ENCODE measurements around the gene ZNF311.

ZNF311 gene

DNA sequence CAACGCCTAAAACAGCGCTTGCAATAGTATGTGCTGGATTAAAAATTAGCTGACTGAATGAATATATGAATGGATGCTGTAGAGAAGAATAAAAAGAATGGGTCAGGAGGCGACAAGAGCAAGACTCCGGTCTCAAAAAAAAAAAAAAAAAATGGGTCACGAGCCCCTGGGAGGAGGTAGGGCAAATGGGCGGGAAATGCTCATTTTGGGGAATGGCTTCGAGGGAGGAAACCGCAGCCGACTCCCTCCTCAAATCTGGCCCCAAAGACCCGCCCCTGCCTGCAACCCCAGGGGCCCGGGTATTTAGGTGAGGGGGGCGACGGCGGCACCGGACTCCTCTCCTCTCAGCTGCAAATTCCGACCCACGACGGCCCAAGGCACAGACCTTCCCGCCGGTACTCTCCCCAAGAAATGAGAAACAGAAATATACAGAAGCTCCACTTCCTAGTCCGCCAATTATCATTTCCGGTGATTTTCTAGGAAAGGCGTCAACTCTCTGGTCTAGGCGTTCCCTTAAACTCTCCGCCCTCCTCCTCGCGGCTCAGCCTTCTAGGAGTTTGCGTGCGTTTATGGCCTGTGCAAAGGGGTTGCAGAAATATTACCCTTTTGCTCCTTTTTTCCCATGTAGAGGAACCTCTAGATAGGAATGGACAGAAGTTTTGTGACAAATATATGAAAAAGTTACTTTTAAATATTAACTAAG lies at the start of gene ZNF311:
TSS of gene ZNF311 (minus strand) at position 133 of the 703 bp plus-strand sequence. CDS start 1,361 bp downstream, outside the sequence.
- peak; percentile 85 for DNase-seq (ENCODE audit: low spot score)

DNA sequence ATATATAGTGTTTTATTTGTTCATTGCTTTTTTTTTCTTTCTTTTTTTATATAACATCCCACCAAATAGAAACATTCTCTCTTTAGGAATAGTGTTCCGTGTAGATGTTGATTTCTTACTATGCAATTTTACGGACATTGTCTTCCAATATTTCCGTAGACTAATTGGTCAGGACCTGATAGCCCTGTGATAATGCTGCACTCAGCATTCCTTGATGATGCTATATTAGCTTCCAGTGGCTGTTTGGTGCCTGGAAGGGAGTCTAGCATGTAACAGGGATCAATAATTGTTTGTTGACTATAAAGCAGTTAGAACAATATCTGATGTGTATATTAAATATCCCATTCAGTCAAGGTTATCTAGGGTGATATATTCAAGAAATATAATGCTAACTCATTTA lies 46.6 kb upstream of the ZNF311 start:
- DNase-seq (ENCODE audit: low spot score): no peak

DNA sequence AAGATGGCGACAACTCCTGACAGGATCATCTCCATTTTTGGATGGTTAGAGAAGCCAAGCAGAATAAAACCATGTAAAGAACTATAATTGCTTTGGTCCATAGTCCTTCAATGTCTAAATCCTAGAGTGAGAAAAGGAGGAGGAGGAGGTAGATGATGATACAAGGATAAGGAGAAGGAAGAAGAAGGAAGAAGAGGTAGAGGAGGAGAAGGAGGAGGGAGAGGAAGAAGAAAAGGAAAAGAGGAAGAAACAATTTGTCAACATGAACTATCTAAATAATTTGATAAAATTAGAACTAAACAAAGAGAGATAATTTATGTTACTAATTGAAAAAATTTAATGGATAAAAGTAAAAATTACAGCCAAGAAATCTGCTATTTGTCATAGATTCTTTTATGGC lies 40.0 kb upstream of the ZNF311 start, which contains the start of gene OR2W1:
TSS of gene OR2W1 (minus strand) at position 101 of the 400 bp plus-strand sequence. CDS start at position 101, 0 bp downstream.
- DNase-seq (ENCODE audit: low spot score): no peak

DNA sequence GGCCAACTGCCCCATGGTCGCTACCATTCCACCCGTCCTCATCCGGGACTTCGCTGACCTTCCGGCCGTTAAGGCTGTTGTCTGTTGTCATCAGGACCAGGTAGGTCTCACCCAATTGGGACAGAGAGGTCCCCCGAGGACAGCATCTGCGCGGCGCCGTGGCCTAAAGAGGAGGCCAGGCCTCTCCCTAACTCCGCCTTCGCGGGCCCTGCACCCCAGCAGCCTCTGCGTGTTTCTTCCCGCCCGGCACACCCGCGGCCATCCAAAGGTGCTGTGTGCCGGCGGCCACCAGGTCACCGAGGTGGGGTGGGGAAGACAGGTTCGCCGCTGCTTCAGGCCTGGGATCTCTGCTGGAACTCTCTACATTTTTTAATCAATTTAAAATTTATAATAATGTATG lies 30.8 kb upstream of the ZNF311 start:
- no peak for DNase-seq (ENCODE audit: low spot score)

DNA sequence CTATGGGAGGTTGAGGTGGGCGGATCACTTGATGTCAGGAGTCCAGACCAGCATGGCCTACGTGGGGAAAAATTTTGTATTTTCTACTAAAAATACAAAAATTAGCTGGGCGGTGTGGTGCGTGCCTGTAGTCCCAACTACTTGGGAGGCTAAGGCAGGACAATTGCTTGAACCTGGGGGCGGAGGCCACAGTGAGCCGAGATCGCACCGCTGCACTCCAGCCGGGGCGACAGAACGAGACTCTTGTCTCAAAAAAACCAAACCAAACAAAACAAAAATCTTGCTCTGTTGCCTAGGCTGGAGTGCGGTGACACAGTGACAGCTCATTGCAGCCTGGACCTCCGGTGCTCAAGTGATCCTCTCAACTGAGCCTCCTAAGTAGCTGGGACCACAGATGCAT lies 23.7 kb upstream of the ZNF311 start:
- DNase-seq (ENCODE audit: low spot score): no peak

DNA sequence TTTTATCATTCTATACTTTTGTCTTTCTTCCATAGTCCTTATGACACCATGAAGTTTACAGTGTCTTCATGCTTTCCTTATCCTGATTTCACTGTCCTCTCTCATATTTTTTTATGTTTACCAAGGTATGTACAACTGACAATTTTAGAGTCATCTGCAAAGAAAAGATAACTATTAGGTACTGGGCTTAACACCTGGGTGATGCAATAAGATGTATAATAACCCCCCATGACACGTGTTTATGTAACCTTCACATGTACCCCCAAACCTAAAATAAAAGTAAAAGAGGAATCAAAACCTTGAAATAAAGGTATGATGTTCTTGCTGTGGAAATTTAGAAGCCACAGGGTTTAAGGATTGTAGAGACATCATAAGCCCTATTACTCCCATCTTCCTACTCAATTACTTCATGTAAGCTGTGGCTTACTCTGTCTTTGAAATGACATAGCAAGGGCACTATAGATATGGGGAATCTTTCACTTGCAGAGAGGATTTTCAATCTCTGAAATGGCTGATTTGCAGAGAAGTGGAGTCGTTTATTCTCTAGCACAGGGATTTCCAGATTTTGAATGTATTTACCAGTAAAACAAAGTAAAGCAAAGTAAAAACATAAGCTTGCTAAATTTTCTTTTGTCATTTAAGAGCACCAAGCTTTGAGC lies 20.9 kb upstream of the ZNF311 start:
- no peak for DNase-seq (ENCODE audit: low spot score)

DNA sequence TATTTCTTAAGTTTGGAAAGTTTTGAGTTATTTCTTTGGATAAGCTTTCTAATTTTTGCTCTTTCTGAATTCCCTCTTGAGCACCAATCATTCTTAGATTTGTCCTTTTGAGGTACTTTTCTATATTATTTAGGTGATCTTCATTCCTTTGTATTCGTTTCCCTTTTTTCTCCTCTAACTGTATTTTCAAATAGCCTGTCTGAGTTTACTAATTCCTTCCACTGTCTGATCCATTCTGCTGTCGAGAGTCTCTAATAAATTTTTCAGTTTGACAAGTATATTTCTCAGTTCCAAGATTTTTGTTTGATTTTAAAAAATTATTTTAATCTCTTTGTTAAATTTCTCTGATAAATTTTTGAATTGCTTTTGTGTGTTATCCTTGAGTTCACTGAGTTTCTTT lies 16.3 kb upstream of the ZNF311 start:
- DNase-seq (ENCODE audit: low spot score): no peak

DNA sequence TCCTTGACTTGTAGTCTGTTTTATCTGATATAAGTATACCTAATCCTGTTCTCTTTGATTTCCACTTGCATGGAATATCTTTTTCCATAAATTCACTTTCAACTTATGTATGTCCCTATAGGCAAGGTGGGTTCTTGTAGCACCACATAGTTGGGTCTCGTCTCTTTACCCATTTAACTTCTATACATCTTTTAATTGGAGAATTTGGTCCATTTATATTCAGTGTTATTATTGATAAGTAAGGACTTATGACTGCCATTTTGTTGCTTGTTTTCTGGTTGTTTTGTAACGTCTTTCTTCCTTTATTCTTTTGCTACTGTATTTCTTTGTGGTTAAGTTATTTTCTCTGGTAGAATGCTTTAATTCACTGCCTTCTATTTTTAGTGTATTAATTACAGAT lies 14.5 kb upstream of the ZNF311 start:
- no peak for DNase-seq (ENCODE audit: low spot score)

DNA sequence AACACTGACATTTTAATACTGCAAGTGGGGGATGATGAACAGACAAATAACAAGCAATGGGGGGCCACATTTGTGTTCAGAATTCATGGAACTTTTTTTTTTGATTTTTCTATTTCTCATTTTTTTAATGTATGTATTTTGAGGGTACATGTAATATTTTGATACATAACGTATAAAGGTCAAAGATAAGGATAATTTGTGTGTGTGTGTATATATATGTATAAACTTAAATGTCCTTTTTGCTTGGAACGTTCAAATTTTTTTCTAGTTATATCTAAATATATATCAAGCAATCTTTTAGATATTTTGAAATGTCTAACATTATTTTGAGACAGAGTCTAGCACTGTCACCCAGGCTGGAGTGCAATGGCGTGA lies 12.3 kb upstream of the ZNF311 start:
- DNase-seq (ENCODE audit: low spot score): no peak

DNA sequence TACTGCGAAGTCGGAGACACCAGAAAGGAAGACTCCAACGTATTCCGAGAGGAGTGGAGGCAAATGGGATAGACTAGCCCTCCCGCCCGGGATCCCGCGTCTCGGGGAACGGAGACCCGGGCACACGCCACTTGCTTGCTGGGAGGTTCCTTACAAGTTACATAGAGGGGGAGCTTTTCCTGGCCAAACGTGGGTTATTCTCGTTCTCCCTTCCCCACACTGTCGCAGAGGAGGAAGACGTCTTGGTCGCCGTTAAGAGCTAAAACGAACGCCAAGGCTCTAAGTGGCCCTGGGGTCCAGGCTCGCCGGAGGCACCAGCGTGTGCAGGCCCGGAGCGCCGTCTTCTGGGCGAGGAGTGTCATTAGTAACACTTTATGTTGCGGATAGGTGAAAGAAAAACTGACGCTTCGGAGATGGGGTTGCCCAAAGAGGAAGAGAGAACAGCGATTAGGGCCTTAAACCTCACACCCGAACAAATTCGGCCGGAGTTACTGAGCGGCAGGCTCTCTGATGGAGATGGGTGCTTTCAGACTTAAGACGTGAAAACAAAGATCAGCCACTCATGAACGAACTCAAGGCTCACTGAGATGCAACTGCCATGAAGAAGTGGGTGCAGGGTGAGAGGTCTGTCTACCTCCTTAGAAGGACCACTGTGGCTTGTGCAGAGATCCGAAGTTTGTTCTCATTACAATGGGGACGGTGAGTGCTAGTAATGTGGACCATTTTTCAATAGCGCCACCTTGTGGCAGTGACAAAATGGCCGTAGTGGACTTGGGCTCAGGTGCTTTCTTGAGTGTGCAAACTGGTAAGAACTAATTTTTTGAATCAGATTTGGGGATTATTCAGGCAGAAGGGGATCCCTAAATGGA lies 11.7 kb upstream of the ZNF311 start:
- peak; percentile 71 for DNase-seq (ENCODE audit: low spot score)

DNA sequence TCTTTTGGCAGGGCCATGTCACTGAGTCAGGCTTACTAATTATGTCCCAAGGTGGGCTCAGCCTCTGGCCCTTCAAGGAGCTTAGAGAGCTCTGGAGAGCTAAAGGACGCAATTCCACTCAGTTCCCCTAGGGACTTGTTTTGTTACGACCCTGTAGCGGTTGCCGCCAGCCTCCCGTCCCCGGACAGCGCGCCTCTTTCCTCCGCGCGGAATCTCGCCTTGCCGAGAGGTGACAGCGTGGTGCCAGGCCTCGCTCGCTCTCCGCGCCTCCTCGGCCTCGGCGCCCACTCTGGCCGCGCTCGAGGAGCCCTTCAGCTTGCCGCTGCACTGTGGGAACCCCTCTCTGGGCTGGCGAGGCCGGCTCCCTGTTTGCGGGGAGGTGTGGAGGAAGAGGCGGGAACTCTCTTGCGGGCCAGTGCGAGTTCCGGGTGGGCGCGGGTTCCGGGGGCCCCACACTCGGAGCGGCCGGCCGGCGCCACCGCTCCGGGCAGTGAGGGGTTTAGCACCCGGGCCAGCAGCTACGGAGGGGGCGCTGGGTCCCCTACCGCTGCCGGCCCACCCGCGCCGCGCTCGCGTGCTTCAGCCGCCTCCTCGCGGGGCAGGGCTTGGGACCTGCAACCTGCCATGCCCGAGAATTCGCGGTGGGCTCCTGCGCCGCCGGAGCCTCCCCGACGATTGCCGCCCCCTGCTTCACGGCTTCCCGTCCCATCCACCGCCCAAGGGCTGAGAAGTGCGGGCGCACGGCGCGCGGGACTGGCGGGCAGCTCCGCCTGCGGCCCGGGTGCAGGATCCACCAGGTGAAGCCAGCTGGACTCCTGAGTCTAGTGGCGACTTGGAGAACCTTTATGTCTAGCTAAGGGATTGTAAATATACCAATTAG lies 9.9 kb upstream of the ZNF311 start:
- peak; percentile 12 for DNase-seq (ENCODE audit: low spot score)

DNA sequence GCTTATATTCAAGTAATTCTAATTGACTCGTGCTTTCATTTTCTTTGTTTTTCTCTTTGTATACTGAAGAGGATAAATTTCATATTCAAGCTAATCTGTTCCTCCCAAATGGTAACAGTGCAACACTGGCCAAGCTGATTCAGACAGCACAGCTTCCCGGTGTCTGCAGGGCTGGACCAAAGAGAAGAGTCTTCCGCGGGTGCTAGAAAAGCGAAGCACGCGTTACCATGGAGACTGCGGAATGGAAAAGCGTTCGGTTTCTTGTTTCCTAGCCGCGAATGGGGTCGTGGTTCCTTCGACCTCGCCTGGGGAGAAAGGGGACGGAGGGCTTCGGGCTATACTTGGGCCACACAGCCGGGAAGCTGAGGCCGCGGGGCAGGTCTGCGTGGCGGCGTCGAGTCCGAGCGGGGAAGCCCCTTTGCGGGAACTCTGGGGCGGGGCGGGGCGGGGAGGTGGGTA lies 6.2 kb upstream of the ZNF311 start:
- DNase-seq (ENCODE audit: low spot score): peak; percentile 79

DNA sequence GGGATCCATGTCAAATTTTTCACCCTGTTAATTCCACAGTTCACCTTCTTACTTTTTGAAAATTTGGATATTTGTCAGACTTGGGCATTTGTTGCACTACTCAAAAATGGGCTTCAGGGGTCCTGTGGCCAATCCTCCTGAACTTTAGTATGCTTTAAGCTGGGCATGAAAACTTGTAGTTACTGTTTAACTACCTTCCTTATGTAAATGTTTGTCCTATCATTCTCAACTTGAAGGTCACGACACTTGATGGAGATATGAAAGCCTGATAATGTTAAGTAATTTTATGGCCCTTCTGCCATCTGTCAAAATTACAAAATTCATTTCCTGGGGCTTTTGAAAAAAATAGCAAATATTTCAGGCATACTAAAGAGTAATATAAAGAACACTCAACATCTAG lies 4.2 kb upstream of the ZNF311 start:
- no peak for DNase-seq (ENCODE audit: low spot score)

DNA sequence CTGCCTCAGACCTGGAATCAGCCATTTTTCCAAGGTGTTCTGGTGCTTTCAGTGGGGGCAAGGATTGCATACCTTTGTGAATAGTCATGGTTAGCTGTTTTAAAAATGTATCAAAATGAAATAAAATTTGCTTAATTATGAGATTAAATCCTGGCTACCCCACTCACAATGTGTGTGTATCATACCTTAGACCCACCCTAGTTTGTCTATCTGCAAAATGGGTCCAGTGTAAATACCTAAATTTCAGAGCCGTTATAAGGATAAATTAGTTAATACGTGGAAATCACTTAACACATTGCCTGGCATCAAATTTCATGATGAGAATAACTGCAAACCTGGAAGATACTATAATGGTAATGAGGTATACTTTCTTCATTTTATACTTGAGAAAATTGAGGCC lies 3.0 kb upstream of the ZNF311 start:
- no peak for DNase-seq (ENCODE audit: low spot score)

DNA sequence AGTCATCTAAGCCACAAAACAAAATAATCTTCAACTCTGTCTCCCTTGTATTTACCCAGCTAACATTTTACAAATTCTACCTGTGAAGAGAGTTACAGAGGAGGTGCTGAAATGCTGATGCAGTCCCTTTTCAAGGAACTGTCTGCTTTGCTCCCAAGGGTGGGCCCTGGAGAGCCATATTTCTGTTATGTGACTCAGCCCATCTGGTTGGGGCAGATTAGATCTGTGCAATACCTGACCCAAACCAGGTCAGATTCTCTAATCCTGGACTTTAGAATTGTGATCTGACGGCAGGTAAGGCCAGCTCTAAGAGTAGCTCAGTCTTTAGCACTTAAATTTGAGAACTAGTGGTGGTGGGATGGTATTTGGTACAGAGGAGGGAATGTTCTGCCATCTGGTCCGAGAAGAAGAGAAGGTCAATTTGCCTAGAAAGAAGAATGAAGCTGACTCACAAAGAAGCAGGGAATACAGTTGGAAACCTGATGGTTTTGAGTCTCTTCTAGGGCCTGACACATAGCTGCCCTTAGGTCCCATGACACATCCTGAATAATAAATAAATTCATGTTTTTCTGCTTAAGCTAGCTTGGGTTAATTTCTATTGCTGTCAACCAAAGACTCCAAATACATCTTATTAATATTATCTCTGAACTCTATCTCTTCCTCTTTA lies 8.1 kb downstream of the ZNF311 start:
- DNase-seq (ENCODE audit: low spot score): no peak

DNA sequence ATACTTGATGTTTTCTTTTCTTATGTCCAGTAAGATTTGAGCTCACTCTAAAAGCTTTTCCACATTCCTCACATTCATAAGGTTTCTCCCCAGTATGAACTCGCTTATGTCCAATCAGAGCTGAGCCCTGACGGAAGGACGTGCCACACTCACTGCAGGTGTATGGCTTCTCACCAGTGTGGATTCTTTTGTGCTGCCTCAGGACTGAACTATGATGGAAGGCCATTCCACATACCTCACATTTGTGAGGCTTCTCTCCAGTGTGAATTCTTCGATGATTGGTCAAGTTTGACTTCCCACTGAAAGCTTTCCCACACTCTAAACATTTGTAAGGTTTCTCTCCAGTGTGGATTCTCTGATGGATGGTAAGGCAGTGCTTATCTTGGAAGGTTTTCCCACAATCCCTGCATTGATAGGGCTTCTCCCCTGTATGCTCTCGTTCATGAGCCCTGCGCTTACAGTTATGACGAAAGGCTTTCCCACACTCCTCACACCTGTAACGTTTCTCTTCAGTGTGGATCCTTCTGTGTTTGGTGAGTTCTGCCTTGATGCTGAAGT lies 9.9 kb downstream of the ZNF311 start:
- DNase-seq (ENCODE audit: low spot score): no peak

DNA sequence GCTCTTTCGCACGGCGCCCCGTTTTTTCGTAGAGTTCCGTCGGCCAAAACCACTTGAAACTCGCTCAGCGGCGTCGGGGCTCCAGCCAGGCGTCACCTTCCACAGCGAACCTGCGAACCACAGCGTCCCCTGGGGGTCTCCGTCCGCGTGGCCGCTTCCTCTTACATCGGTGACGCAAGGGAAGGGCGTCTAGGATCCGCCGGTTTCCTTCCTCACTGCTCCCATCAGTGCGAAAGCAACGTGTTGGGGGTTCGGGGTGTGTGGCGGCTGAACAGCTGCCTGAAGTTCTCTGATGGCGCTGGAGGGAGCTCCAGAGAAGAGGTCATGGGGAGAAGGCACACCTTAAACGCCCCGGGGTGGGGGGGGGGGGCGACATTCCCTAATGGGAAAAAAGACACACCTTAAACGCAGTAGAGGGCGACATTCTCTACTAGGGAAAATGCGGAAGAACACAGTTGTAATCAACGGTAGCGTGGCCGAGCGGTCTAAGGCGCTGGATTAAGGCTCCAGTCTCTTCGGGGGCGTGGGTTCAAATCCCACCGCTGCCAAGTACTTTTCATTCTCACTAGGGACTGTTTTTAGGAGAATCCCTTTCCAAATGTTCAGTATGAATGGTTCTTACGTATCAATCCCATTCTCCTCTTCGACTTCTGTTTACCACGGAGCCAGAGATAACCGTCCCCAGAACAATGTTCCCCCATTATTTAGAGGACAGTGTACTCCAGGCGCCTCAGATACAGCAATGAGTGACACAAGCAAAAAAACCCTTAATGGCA lies 16.4 kb downstream of the ZNF311 start:
- DNase-seq (ENCODE audit: low spot score): peak; percentile 61

DNA sequence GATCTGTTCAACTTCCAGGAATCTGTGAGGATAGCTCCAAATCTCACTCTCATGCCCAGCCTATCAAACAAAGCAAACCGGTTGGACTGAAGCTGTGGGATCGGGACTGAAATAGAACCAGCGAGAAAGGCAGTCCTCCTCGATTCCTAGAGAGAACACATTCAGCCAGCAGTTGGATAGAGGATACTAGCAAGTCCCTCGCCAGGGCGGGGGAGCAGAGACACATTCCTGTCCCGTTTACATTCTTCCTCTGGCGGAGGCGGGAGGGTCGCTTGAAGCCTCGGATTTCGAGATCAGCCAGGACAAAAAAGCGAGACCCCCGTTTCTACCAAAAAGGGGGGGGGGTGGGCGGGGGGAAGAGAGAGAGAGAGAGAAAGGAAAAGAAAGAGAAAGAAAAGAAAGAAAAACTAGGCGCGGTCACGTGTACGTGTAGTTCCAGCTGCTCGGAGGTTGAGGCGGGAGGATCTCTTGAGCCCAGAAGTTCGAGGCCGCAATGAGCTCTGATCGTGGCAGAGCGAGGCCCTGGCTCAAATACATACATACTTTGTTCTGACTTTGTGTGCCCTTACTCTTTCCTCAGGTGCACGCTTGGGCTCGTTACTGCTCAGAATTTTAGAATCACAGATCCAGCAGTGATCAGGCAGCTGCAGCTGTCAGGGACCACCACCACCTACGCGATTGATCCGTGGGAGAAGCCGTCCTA lies 19.5 kb downstream of the ZNF311 start:
- peak; percentile 94 for DNase-seq (ENCODE audit: low spot score)

DNA sequence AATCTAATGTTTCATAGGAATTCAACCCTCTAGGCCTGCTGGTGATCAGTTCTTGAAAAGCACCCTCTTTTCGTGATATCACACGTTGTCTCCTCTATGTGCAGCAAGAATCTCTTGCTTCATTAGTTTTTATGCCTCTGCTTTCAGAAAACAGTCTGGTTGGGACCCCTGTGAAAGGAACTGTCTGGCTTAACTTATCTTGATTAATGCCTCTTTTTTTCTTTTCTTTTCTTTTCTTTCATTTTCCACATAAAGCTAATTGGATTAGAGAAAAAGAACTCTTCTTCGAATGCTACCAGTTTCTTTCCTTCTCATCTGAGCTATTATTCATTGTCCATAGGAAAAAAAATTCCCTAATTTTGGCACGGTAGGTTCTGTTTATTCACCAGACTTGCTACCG lies 21.3 kb downstream of the ZNF311 start:
- no peak for DNase-seq (ENCODE audit: low spot score)
